Adrenal gland (tissue), 5 donors: ENCODE results near the gene IFT57.
A peak's percentile ranks its signal among the peaks of the same experiment; 100 is the strongest.

ENCODE experiments used
- POLR2A ChIP-seq, 2 donors: fragments of 450-650 bp; IDR thresholded peaks; one replicate each; pipeline ENCODE4 v1.6.1; 2017; ENCODE audit warnings: antibody characterized with exemption in 2 of 2, mild to moderate bottlenecking in 2 of 2, moderate library complexity in 1 of 2
- TF ChIP-seq, protein P1 (sequence below), 6 experiments: fragments of 450-650 bp in 4 of 6; fragments of 200-600 bp in 2 of 6; sonication (generic) in 1 of 6; IDR thresholded peaks; 1 replicate in 5 of 6; 2 replicates in 1 of 6; pipeline versions ENCODE4 v1.5.1 to v1.8.0; 2016 to 2021; ENCODE audit warnings: antibody characterized with exemption in 6 of 6, mild to moderate bottlenecking in 2 of 6, moderate library complexity in 1 of 6
- donor health status: DM: no; HTN: no; CAD: no.

- TF ChIP-seq, protein P1, sequence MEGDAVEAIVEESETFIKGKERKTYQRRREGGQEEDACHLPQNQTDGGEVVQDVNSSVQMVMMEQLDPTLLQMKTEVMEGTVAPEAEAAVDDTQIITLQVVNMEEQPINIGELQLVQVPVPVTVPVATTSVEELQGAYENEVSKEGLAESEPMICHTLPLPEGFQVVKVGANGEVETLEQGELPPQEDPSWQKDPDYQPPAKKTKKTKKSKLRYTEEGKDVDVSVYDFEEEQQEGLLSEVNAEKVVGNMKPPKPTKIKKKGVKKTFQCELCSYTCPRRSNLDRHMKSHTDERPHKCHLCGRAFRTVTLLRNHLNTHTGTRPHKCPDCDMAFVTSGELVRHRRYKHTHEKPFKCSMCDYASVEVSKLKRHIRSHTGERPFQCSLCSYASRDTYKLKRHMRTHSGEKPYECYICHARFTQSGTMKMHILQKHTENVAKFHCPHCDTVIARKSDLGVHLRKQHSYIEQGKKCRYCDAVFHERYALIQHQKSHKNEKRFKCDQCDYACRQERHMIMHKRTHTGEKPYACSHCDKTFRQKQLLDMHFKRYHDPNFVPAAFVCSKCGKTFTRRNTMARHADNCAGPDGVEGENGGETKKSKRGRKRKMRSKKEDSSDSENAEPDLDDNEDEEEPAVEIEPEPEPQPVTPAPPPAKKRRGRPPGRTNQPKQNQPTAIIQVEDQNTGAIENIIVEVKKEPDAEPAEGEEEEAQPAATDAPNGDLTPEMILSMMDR (IDR thresholded peaks at IDR 0.05): no peak
- peak; percentile 48 to 93 for TF ChIP-seq POLR2A (IDR thresholded peaks at IDR 0.05)
These were observed at the start of gene IFT57 for GRCh38 chr3:108221911-108222852.
